Keratinocyte (primary cell): ENCODE measurements around the gene SMTN. TPM values are rescaled to one million over a fixed set of nuclear protein-coding genes. Genes with fewer than 3 reads are reported as not detected.

ENCODE experiments used
- DNase-seq: peaks from one replicate; pipeline ENCODE4 v3.0.0-alpha.2; 2011; ENCODE audit warnings: low read depth, missing footprints, low spot score
- FAIRE-seq: peaks from 2 replicates; lab custom pipeline; 2011; peaks lifted over from hg19 to GRCh38; lab: Jason Lieb, UNC
- H2AFZ ChIP-seq: 2 replicates; pipeline ENCODE4 v1.6.0; 2012; ENCODE audit warnings: low read length, control low read depth, inconsistent platforms; ENCODE audit not compliant: control insufficient read depth
- H3K27ac ChIP-seq: 2 replicates; pipeline ENCODE4 v1.5.1; 2011; ENCODE audit warnings: low read length; ENCODE audit not compliant: control insufficient read depth, insufficient read depth
- H3K27me3 ChIP-seq: 3 replicates; pipeline ENCODE4 v1.6.0; 2011; ENCODE audit warnings: low read length; ENCODE audit not compliant: control insufficient read depth, insufficient read depth; ENCODE audit errors: extremely low read depth
- H3K36me3 ChIP-seq, 2 experiments: 2 replicates in 1 of 2; 3 replicates in 1 of 2; pipeline ENCODE4 v1.5.1; 2011; ENCODE audit warnings: low read length in 2 of 2, mild to moderate bottlenecking in 1 of 2; ENCODE audit not compliant: control insufficient read depth in 2 of 2, insufficient read depth in 2 of 2; ENCODE audit errors: extremely low read depth in 1 of 2
- H3K4me1 ChIP-seq: 3 replicates; pipeline ENCODE4 v1.5.1; 2011; ENCODE audit warnings: low read length; ENCODE audit not compliant: control insufficient read depth, insufficient read depth; ENCODE audit errors: extremely low read depth
- H3K4me2 ChIP-seq: 3 replicates; pipeline ENCODE4 v1.6.0; 2011; ENCODE audit warnings: low read depth, low read length; ENCODE audit not compliant: control insufficient read depth, insufficient read depth; ENCODE audit errors: extremely low read depth
- H3K4me3 ChIP-seq, 3 experiments: fragments of 200-600 bp in 1 of 3; sonication (generic) in 1 of 3; 2 replicates in 2 of 3; 3 replicates in 1 of 3; pipeline ENCODE4 v1.5.1; 2011 to 2016; ENCODE audit warnings: low read length in 3 of 3, mild to moderate bottlenecking in 3 of 3, control low read depth in 2 of 3, inconsistent platforms in 1 of 3, low read depth in 1 of 3, mixed read lengths in 1 of 3, mixed run types in 1 of 3, moderate library complexity in 1 of 3; ENCODE audit not compliant: control insufficient read depth in 2 of 3, insufficient read depth in 2 of 3; ENCODE audit errors: extremely low read depth in 1 of 3
- H3K79me2 ChIP-seq: 2 replicates; pipeline ENCODE4 v1.6.0; 2012; ENCODE audit warnings: low read length; ENCODE audit not compliant: control insufficient read depth, insufficient read depth
- H3K9ac ChIP-seq: 3 replicates; pipeline ENCODE4 v1.6.0; 2011; ENCODE audit warnings: low read length; ENCODE audit not compliant: control insufficient read depth, insufficient read depth; ENCODE audit errors: extremely low read depth
- H3K9me1 ChIP-seq: 3 replicates; pipeline ENCODE4 v1.6.0; 2011; ENCODE audit warnings: low read length; ENCODE audit not compliant: control insufficient read depth, insufficient read depth; ENCODE audit errors: extremely low read depth
- H3K9me3 ChIP-seq: 2 replicates; pipeline ENCODE4 v1.5.1; 2012; ENCODE audit warnings: low read depth, low read length; ENCODE audit not compliant: control insufficient read depth
- H4K20me1 ChIP-seq: 3 replicates; pipeline ENCODE4 v1.6.0; 2011; ENCODE audit warnings: low read length; ENCODE audit not compliant: control insufficient read depth, insufficient read depth; ENCODE audit errors: extremely low read depth
- CTCF ChIP-seq, 3 experiments: IDR thresholded peaks in 1 of 3; conservative IDR thresholded peaks in 1 of 3; optimal IDR thresholded peaks in 1 of 3; 2 replicates in 2 of 3; 3 replicates in 1 of 3; pipeline versions ENCODE3 to v1.5.1; 2011; ENCODE audit warnings: low read length in 3 of 3, mild to moderate bottlenecking in 3 of 3, moderate library complexity in 2 of 3, control low read depth in 1 of 3, inconsistent platforms in 1 of 3; ENCODE audit not compliant: insufficient read depth in 2 of 3; ENCODE audit errors: extremely low read depth in 1 of 3
- EZH2 ChIP-seq: IDR thresholded peaks from one replicate; pipeline ENCODE4 v1.6.1; 2012; ENCODE audit warnings: inconsistent platforms, mild to moderate bottlenecking, low read length, moderate library complexity
- dilution Hi-C: fragments of 300-500 bp; cut with MboI; formaldehyde crosslinking; loops from one replicate; pipeline ENCODE4 v1.7.0; 2020; ENCODE audit warnings: low sequenced_read_pairs; ENCODE audit not compliant: extremely low pct_ligation_motif_present
- polyA plus RNA-seq, 5 experiments: library from polyadenylated mRNA; depleted of rRNA in 3 of 5; stranded (reverse) in 3 of 5; stranded (forward) in 1 of 5; unstranded in 1 of 5; fragments of >200 nt; gene quantifications; 1 replicate in 1 of 5; 2 replicates in 3 of 5; 3 replicates in 1 of 5; pipeline versions ENCODE4 v1.2.1 to v1.2.3, GENCODE V29; 2011 to 2012; ENCODE audit warnings: missing spikeins in 2 of 5, low read depth in 1 of 5, low replicate concordance in 1 of 5

Gene SMTN
- polyA plus RNA-seq, 1 donor (not counting 4 experiments of a cell fraction or from before 2014, with no cell fraction given): 61.2 TPM

GRCh38 chr22:31100762-31101525 is 19.8 kb downstream of the SMTN start:
- Histone ChIP-seq H3K4me3 (no peak overlapping the region), H2AFZ (no peak overlapping the region), H3K79me2 (no peaks in the 10 kb centered on the region), H3K4me1 (no peaks in the 10 kb centered on the region), H4K20me1 (peaks cover 14% of the 10 kb centered on the region), H3K27ac (no peak overlapping the region), H3K27me3 (no peaks in the 10 kb centered on the region), H3K36me3 (peaks cover 51 to 61% of the 10 kb centered on the region in 2 experiments), H3K4me2 (no peak overlapping the region), H3K9me3 (no peaks in the 10 kb centered on the region), H3K9me1 (no peaks in the 10 kb centered on the region), H3K9ac (no peak overlapping the region)
- TF ChIP-seq CTCF (optimal IDR thresholded peaks at IDR 0.05 in 1 of 3, IDR thresholded peaks at IDR 0.05 in 1 of 3, conservative IDR thresholded peaks at IDR 0.05 in 1 of 3; ENCODE audit: extremely low read depth in 1 of 3, insufficient read depth in 2 of 3, low read length in 3 of 3) (no peak), EZH2 (no peak)
- DNase-seq (no peak), FAIRE-seq (no peak)
- dilution Hi-C loops: no loop called here

DNA sequence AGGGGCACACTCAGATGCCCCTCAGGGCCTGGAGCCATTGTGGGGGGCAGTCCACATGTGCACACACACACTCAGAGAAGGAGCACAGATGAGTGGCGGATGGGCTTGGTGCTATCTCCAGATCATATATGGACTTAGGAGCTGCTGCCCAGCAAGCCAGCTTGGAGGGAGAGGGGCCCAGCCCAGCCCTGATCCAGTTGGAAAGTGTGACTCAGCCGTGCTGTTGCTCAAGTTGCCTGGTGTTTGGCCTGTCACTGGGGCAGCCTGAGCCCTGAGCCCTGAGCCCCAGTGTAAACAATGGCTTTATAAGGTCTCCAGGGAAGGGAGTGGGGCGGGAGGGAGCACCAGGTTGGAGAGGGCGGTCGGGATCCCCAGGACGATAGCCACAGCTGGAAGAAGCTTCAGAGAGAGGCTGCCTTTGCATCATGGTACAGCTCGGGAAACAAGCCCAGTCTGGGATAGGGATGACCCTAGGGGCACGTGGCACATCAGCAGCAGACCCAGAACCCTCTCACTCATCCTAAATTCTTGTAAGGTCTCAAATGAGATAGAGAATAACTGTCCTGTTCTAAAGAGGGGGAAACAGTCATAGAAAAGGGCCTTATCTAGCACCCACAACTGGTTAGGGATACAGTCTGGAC is 21.4 kb downstream of the SMTN start:
- DNase-seq: no peak
- Histone ChIP-seq H3K79me2 (no peaks in the 10 kb centered on the region), H2AFZ (no peak overlapping the region), H3K36me3 (peaks cover 40 to 49% of the 10 kb centered on the region in 2 experiments), H3K4me1 (peaks cover 6% of the 10 kb centered on the region), H3K9me3 (no peaks in the 10 kb centered on the region), H3K9me1 (no peaks in the 10 kb centered on the region), H3K4me3 (no peak overlapping the region), H3K9ac (no peak overlapping the region), H3K27me3 (no peaks in the 10 kb centered on the region), H4K20me1 (peaks cover 18% of the 10 kb centered on the region), H3K27ac (no peak overlapping the region), H3K4me2 (no peak overlapping the region)
- dilution Hi-C loops: no loop called here
- FAIRE-seq: no peak
- TF ChIP-seq CTCF (optimal IDR thresholded peaks at IDR 0.05 in 1 of 3, IDR thresholded peaks at IDR 0.05 in 1 of 3, conservative IDR thresholded peaks at IDR 0.05 in 1 of 3; ENCODE audit: extremely low read depth in 1 of 3, insufficient read depth in 2 of 3, low read length in 3 of 3) (no peak), EZH2 (no peak)
